ENCODE measurements around the gene LYG1. TPM values are rescaled to one million over a fixed set of nuclear protein-coding genes. Genes with fewer than 3 reads are reported as not detected.

The LYG1 gene
- total RNA-seq, 6 experiments from 2014 or later, result 0.23 to 0.70 (median 0.27) TPM; not detected in 1

GRCh38 chr2:99340669-99341236 lies 39.8 kb upstream of the LYG1 start:
- H3K9me3 Mint-ChIP-seq, result no peaks in the 10 kb centered on the region
- no peak overlapping the region for H3K27ac Mint-ChIP-seq

GRCh38 chr2:99338029-99338585 lies 37.1 kb upstream of the LYG1 start:
- Mint-ChIP-seq H3K27me3 (ENCODE audit: insufficient read depth) (peaks cover 1% of the 10 kb centered on the region; the same call in 1 of the 2 replicates), H3K4me1 (ENCODE audit: low read depth) (peaks cover 40% of the 10 kb centered on the region), H3K4me3 (no peak overlapping the region), H3K9me3 (no peaks in the 10 kb centered on the region), H3K27ac (no peak overlapping the region), H3K36me3 (ENCODE audit: low read depth) (peaks cover 9% of the 10 kb centered on the region)
- no peak for TF ChIP-seq CTCF (IDR thresholded peaks at IDR 0.05)
- peak; percentile 17 for DNase-seq

More at GRCh38 chr2:99340669-99341236, 39.8 kb upstream of the LYG1 start:
- Mint-ChIP-seq H3K36me3 (ENCODE audit: low read depth) (peaks cover 6% of the 10 kb centered on the region), H3K4me1 (ENCODE audit: low read depth) (peaks cover 26% of the 10 kb centered on the region), H3K4me3 (no peak overlapping the region), H3K27me3 (ENCODE audit: insufficient read depth) (no peaks in the 10 kb centered on the region; the same call in 1 of the 2 replicates)
- no peak for DNase-seq
- no peak for TF ChIP-seq CTCF (IDR thresholded peaks at IDR 0.05)

GRCh38 chr2:99337113-99338028 lies 36.4 kb upstream of the LYG1 start, which contains the start of gene EIF5B:
Gene EIF5B, plus strand, starts transcription at chr2:99337389. Its CDS starts 166 bp downstream, at chr2:99337555.
- Mint-ChIP-seq H3K27ac (no peak within 1 kb of the TSS), H3K36me3 (ENCODE audit: low read depth) (peaks cover 12% of the 10 kb centered on the region), H3K9me3 (no peaks in the 10 kb centered on the region), H3K4me1 (ENCODE audit: low read depth) (peaks cover 40% of the 10 kb centered on the region), H3K27me3 (ENCODE audit: insufficient read depth) (peaks cover 1% of the 10 kb centered on the region; the same call in 1 of the 2 replicates), H3K4me3 (no peak within 1 kb of the TSS)
- TF ChIP-seq CTCF (IDR thresholded peaks at IDR 0.05), result peak; percentile 76
- DNase-seq, result peak; percentile 93

GRCh38 chr2:99336804-99337112 lies 35.8 kb upstream of the LYG1 start:
- no peak for DNase-seq
- no peak for TF ChIP-seq CTCF (IDR thresholded peaks at IDR 0.05)

GRCh38 chr2:99335911-99336803 lies 35.2 kb upstream of the LYG1 start, which contains the start of gene TXNDC9:
Gene TXNDC9, minus strand, starts transcription at chr2:99336333. Its CDS starts 3,123 bp downstream, at chr2:99333210.
- peak; percentile 99 for DNase-seq
- no peak within 1 kb of the TSS for H3K4me3 Mint-ChIP-seq
- H3K27me3 Mint-ChIP-seq (ENCODE audit: insufficient read depth), result peaks cover 1% of the 10 kb centered on the region; the same call in 1 of the 2 replicates
- peaks cover 31% of the 10 kb centered on the region for H3K4me1 Mint-ChIP-seq (ENCODE audit: low read depth)
- H3K36me3 Mint-ChIP-seq (ENCODE audit: low read depth), result peaks cover 17% of the 10 kb centered on the region
- H3K27ac Mint-ChIP-seq, result no peak within 1 kb of the TSS
- TF ChIP-seq CTCF (IDR thresholded peaks at IDR 0.05), result no peak
- H3K9me3 Mint-ChIP-seq, result no peaks in the 10 kb centered on the region

More at GRCh38 chr2:99336804-99337112, 35.8 kb upstream of the LYG1 start:
- H3K9me3 Mint-ChIP-seq, result no peaks in the 10 kb centered on the region
- H3K27ac Mint-ChIP-seq, result no peak overlapping the region
- peaks cover 17% of the 10 kb centered on the region for H3K36me3 Mint-ChIP-seq (ENCODE audit: low read depth)
- H3K4me3 Mint-ChIP-seq, result no peak overlapping the region
- H3K27me3 Mint-ChIP-seq (ENCODE audit: insufficient read depth), result peaks cover 1% of the 10 kb centered on the region; the same call in 1 of the 2 replicates
- peaks cover 37% of the 10 kb centered on the region for H3K4me1 Mint-ChIP-seq (ENCODE audit: low read depth)

All from HFFc6 (cell line).